Smooth muscle cell (in vitro differentiated cells): ENCODE data around the gene CD63. TPM values are rescaled to one million over a fixed set of nuclear protein-coding genes. Genes with fewer than 3 reads are reported as not detected.

Experiments used
- DNase-seq: peaks from one replicate; lab custom pipeline; 2025; ENCODE audit not compliant: unreplicated experiment; lab: John Stamatoyannopoulos, UW
- H2AFZ ChIP-seq: fragments of 200-600 bp; sonication (generic); 2 replicates; pipeline ENCODE4 v1.6.0; 2016; ENCODE audit warnings: antibody characterized with exemption, low read depth, mild to moderate bottlenecking
- H3F3A ChIP-seq: fragments of 200-600 bp; sonication (generic); 2 replicates; pipeline ENCODE4 v1.6.0; 2017; ENCODE audit warnings: antibody characterized with exemption, low read depth
- H3K27ac ChIP-seq: fragments of 200-600 bp; sonication (generic); 2 replicates; pipeline ENCODE4 v1.5.1; 2016; ENCODE audit warnings: low read depth, mild to moderate bottlenecking
- H3K27me3 ChIP-seq: fragments of 200-600 bp; sonication (generic); 2 replicates; pipeline ENCODE4 v1.6.1; 2016; ENCODE audit warnings: low read depth, mild to moderate bottlenecking
- H3K36me3 ChIP-seq: fragments of 200-600 bp; sonication (generic); 2 replicates; pipeline ENCODE4 v1.5.1; 2016; ENCODE audit warnings: low read depth
- H3K4me1 ChIP-seq: fragments of 200-600 bp; sonication (generic); 2 replicates; pipeline ENCODE4 v1.5.1; 2016; ENCODE audit warnings: low read depth
- H3K4me2 ChIP-seq: fragments of 200-600 bp; sonication (generic); 2 replicates; pipeline ENCODE4 v1.6.0; 2016; ENCODE audit warnings: mild to moderate bottlenecking
- H3K4me3 ChIP-seq: fragments of 200-600 bp; sonication (generic); 2 replicates; pipeline ENCODE4 v1.5.1; 2016; ENCODE audit warnings: mild to moderate bottlenecking
- H3K79me2 ChIP-seq: fragments of 200-600 bp; sonication (generic); 2 replicates; pipeline ENCODE4 v1.6.0; 2016; ENCODE audit warnings: low read depth, mild to moderate bottlenecking
- H3K9ac ChIP-seq: fragments of 200-600 bp; sonication (generic); 2 replicates; pipeline ENCODE4 v1.6.0; 2016; ENCODE audit warnings: low read depth
- H3K9me3 ChIP-seq: fragments of 200-600 bp; sonication (generic); replicated peaks from 2 replicates; pipeline ENCODE4 v1.5.1; 2016; ENCODE audit warnings: low read depth
- H4K20me1 ChIP-seq: fragments of 200-600 bp; sonication (generic); 2 replicates; pipeline ENCODE4 v1.6.0; 2016; ENCODE audit warnings: low read depth
- WGBS: methylation state at CpG from one replicate; pipeline ENCODE4 v1.1.7; 2016; ENCODE audit warnings: low lambda C conversion rate; 5-methylcytosine and 5-hydroxymethylcytosine counted together
- polyA plus RNA-seq: library from polyadenylated mRNA; unstranded; fragments of >200 nt; fragmentation: Nextera tagmentation; extraction: Ambion mirVana; gene quantifications from 2 replicates; pipeline ENCODE4 v1.2.1, GENCODE V29; 2016
- total RNA-seq: library from RNA; depleted of rRNA; stranded (reverse); fragments of >200 nt; gene quantifications from 2 replicates; pipeline ENCODE4 v1.2.3, GENCODE V29; 2014
- TF ChIP-seq, protein P1 (sequence below): fragments of 200-600 bp; sonication (generic); IDR thresholded peaks from 2 replicates; pipeline ENCODE4 v1.5.1; 2017; ENCODE audit warnings: borderline replicate concordance, mild to moderate bottlenecking, antibody characterized with exemption; ENCODE audit not compliant: insufficient read depth, poor library complexity, severe bottlenecking

CD63 gene
- total and polyA plus RNA-seq, 2 experiments from 2014 or later, result 1,107 to 2,317 TPM

DNA sequence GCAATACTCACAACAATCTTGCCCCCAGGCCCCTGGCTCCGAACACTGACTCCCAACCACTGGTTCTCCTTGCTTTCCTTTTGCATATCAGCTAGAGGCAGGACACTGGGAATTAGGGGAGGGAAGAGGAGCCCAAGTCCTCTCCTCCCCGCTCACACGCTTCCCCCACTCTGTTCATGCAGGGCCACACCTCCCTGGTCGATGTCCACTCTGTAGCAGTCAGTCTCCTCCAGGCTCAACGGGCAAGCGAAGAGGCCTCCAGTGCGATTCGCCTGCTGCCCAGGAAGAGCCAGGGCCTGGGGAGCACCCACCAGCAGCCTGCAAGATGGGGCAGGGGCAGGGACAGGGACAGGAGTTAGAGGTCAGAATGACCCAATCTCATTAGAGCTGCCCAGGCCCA, 25.9 kb downstream of the CD63 start:
- WGBS, result 94% methylated on average over 8 of the region's 8 CpGs
- H3K4me3 ChIP-seq, result no peak overlapping the region
- H3F3A ChIP-seq, result no peaks in the 10 kb centered on the region
- DNase-seq, result no peak
- H3K4me2 ChIP-seq, result no peak overlapping the region
- H4K20me1 ChIP-seq, result no peaks in the 10 kb centered on the region
- H3K4me1 ChIP-seq, result peaks cover 3% of the 10 kb centered on the region
- no peaks in the 10 kb centered on the region for H3K79me2 ChIP-seq
- TF ChIP-seq, protein P1, sequence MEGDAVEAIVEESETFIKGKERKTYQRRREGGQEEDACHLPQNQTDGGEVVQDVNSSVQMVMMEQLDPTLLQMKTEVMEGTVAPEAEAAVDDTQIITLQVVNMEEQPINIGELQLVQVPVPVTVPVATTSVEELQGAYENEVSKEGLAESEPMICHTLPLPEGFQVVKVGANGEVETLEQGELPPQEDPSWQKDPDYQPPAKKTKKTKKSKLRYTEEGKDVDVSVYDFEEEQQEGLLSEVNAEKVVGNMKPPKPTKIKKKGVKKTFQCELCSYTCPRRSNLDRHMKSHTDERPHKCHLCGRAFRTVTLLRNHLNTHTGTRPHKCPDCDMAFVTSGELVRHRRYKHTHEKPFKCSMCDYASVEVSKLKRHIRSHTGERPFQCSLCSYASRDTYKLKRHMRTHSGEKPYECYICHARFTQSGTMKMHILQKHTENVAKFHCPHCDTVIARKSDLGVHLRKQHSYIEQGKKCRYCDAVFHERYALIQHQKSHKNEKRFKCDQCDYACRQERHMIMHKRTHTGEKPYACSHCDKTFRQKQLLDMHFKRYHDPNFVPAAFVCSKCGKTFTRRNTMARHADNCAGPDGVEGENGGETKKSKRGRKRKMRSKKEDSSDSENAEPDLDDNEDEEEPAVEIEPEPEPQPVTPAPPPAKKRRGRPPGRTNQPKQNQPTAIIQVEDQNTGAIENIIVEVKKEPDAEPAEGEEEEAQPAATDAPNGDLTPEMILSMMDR, result no peak
- no peak overlapping the region for H3K9ac ChIP-seq
- H2AFZ ChIP-seq, result no peak overlapping the region
- H3K9me3 ChIP-seq, result no peaks in the 10 kb centered on the region
- H3K27ac ChIP-seq, result no peak overlapping the region
- no peaks in the 10 kb centered on the region for H3K36me3 ChIP-seq
- H3K27me3 ChIP-seq, result peaks cover 14% of the 10 kb centered on the region

DNA sequence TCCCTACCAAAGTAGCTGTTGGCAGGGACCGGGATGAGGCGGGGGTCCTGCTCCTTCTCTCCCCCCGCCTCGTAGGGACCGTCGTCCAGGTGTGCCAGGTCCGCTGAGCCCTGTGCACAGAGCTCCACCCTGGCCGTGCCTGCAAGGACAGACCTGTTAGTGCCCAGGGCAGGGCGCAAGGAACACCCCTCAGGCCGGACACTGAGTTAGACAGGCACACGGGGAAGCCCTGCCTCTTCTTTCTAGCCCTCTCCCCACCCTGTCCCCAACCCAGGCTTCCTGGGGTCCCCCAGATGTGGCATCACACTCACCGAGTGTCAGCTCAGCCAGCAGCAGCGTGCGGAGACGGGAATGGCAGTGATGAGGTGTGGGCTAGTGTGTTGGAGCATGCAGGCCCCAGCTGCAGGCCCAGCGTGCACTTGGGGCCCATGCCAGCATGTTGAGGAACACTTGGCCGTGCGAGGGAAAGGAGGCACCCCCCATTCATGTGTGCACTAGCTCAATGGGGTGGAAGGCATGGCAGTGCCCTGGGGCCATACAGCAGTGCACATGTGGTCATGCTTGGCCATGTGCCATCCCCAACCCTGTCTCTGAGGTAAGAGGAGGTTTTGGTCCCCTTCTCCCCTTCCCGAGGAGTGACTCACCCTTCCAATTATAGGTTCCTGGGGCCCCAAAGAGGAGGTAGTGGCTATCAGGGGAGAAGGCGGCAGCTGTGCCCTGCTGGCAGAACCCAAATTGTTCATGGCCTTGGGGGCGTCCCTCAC, 28.4 kb downstream of the CD63 start:
- Histone ChIP-seq H3F3A (no peaks in the 10 kb centered on the region), H3K27ac (no peak overlapping the region), H3K4me2 (no peak overlapping the region), H3K9ac (no peak overlapping the region), H3K36me3 (no peaks in the 10 kb centered on the region), H2AFZ (no peak overlapping the region), H4K20me1 (no peaks in the 10 kb centered on the region), H3K4me1 (no peaks in the 10 kb centered on the region), H3K79me2 (no peaks in the 10 kb centered on the region), H3K27me3 (no peaks in the 10 kb centered on the region), H3K9me3 (no peaks in the 10 kb centered on the region), H3K4me3 (no peak overlapping the region)
- WGBS, result 90% methylated on average over 16 of the region's 21 CpGs
- TF ChIP-seq, protein P1, result no peak
- no peak for DNase-seq

DNA sequence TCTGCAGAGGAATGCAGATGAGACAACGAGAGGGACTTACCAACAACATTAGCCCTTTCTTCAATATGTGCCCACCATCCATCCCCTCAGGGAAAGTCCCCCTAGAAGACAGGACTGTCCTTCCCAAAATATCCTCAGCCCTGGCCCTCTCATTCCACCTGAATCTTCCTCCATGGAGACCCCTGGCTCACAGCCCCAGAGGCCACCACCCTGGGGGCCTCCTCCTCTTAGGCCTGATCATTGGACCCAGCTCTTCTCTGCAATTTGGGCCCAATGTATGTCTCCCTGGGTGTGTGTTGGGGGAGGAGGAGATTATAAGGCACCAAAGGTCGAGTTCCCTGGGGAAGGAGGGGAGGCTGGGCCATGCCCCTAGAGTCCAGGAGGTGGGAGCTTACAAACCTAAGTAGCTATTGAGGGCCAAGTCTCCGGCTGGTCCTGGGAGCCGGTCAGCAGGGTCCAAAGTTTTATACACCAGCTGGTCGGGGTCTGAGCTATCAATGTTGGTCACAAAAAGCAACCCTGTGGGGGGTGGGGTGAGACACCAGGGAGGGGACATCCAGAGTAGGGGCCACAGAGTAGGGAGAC, 29.2 kb downstream of the CD63 start:
- no peaks in the 10 kb centered on the region for H3K9me3 ChIP-seq
- no peaks in the 10 kb centered on the region for H4K20me1 ChIP-seq
- TF ChIP-seq, protein P1, result no peak
- no peak overlapping the region for H3K27ac ChIP-seq
- no peaks in the 10 kb centered on the region for H3F3A ChIP-seq
- H3K9ac ChIP-seq, result no peak overlapping the region
- no peak for DNase-seq
- H3K79me2 ChIP-seq, result no peaks in the 10 kb centered on the region
- H2AFZ ChIP-seq, result no peak overlapping the region
- 88% methylated on average over 5 of the region's 5 CpGs for WGBS
- H3K4me2 ChIP-seq, result no peak overlapping the region
- H3K36me3 ChIP-seq, result no peaks in the 10 kb centered on the region
- H3K4me3 ChIP-seq, result no peak overlapping the region
- no peaks in the 10 kb centered on the region for H3K4me1 ChIP-seq
- H3K27me3 ChIP-seq, result no peaks in the 10 kb centered on the region
